ENCODE measurements around the gene TSPAN19.

TSPAN19 gene

GRCh38 chr12:85000729-85001128, 35.3 kb downstream of the TSPAN19 start:
- no peak for DNase-seq (ENCODE audit: low spot score)

- no peak for DNase-seq (ENCODE audit: low spot score)
Observed at GRCh38 chr12:84998341-84998740, 37.7 kb downstream of the TSPAN19 start.

- no peak for DNase-seq (ENCODE audit: low spot score)
Observed at GRCh38 chr12:84996759-84997158, 39.3 kb downstream of the TSPAN19 start.

- no peak for DNase-seq (ENCODE audit: low spot score)
Observed at GRCh38 chr12:84995641-84996040, 40.4 kb downstream of the TSPAN19 start.

GRCh38 chr12:84994426-84994825, 41.7 kb downstream of the TSPAN19 start:
- no peak for DNase-seq (ENCODE audit: low spot score)

GRCh38 chr12:84986586-84986985, 49.5 kb downstream of the TSPAN19 start:
- no peak for DNase-seq (ENCODE audit: low spot score)

GRCh38 chr12:84986117-84986516, 50.0 kb downstream of the TSPAN19 start:
- no peak for DNase-seq (ENCODE audit: low spot score)

GRCh38 chr12:84983289-84983688, 52.8 kb downstream of the TSPAN19 start:
- no peak for DNase-seq (ENCODE audit: low spot score)

- no peak for DNase-seq (ENCODE audit: low spot score)
Observed at GRCh38 chr12:84982888-84983287, 53.2 kb downstream of the TSPAN19 start.

GRCh38 chr12:84978921-84979320, 57.2 kb downstream of the TSPAN19 start:
- DNase-seq (ENCODE audit: low spot score): no peak

- no peak for DNase-seq (ENCODE audit: low spot score)
Observed at GRCh38 chr12:84976133-84976532, 59.9 kb downstream of the TSPAN19 start.

- no peak for DNase-seq (ENCODE audit: low spot score)
Observed at GRCh38 chr12:84974155-84974815, 61.8 kb downstream of the TSPAN19 start.

GRCh38 chr12:84973026-84973425, 63.1 kb downstream of the TSPAN19 start:
- no peak for DNase-seq (ENCODE audit: low spot score)

- no peak for DNase-seq (ENCODE audit: low spot score)
Observed at GRCh38 chr12:84969226-84969625, 66.9 kb downstream of the TSPAN19 start.
